Endothelial cell of umbilical vein (primary cell): ENCODE measurements around the gene GNL2.

Source experiments
- EZH2 ChIP-seq: IDR thresholded peaks from 2 replicates; pipeline ENCODE4 v1.6.1; 2012; ENCODE audit warnings: borderline replicate concordance, low read depth, mild to moderate bottlenecking, moderate library complexity, low read length, inconsistent platforms; ENCODE audit not compliant: severe bottlenecking
- JUN ChIP-seq: IDR thresholded peaks from 2 replicates; pipeline ENCODE4 v1.6.1; 2011; ENCODE audit warnings: borderline replicate concordance, low read depth; ENCODE audit not compliant: insufficient read length, insufficient read depth
- MYC ChIP-seq: IDR thresholded peaks from one replicate; pipeline ENCODE4 v1.6.1; 2011; ENCODE audit warnings: mild to moderate bottlenecking, low read depth, low read length
- POLR2A ChIP-seq: IDR thresholded peaks from 2 replicates; pipeline ENCODE4 v1.6.1; 2012; ENCODE audit warnings: low read depth, mild to moderate bottlenecking, control low read depth, low read length
- POLR2AphosphoS5 ChIP-seq: IDR thresholded peaks from 2 replicates; pipeline ENCODE4 v1.6.1; 2012; ENCODE audit warnings: low read depth, mild to moderate bottlenecking, control low read depth, low read length, moderate library complexity; ENCODE audit not compliant: insufficient read depth
- TF ChIP-seq, protein P1 (sequence below), 2 donors: IDR thresholded peaks; 1 replicate in 1 of 2; 2 replicates in 1 of 2; pipeline ENCODE4 v1.5.1; 2011; ENCODE audit warnings: low read length in 2 of 2, mild to moderate bottlenecking in 2 of 2, moderate library complexity in 2 of 2, control low read depth in 1 of 2, inconsistent platforms in 1 of 2, low read depth in 1 of 2; ENCODE audit not compliant: insufficient read depth in 1 of 2; ENCODE audit errors: extremely low read depth in 1 of 2
- TF ChIP-seq, protein P2 (sequence below): IDR thresholded peaks from 2 replicates; pipeline ENCODE4 v1.6.1; 2011; ENCODE audit not compliant: insufficient read depth, insufficient read length

DNA sequence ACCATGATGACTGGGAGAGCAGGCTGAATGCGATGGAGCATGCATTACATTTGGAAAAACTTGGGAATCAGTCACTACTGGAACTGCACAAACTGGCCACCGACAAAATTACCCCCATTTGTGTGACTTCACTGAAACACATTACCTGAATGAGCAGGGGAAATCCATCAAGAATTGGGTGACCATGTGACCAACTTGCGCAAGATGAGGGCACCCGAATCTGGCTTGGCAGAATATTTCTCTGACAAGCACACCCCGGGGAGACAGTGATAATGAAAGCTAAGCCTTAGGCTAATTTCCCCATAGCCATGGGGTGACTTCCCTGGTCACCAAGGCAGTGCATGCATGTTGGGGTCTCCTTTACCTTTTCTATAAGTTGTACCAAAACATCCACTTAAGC is 50.7 kb downstream of the GNL2 start:
- TF ChIP-seq, protein P1, sequence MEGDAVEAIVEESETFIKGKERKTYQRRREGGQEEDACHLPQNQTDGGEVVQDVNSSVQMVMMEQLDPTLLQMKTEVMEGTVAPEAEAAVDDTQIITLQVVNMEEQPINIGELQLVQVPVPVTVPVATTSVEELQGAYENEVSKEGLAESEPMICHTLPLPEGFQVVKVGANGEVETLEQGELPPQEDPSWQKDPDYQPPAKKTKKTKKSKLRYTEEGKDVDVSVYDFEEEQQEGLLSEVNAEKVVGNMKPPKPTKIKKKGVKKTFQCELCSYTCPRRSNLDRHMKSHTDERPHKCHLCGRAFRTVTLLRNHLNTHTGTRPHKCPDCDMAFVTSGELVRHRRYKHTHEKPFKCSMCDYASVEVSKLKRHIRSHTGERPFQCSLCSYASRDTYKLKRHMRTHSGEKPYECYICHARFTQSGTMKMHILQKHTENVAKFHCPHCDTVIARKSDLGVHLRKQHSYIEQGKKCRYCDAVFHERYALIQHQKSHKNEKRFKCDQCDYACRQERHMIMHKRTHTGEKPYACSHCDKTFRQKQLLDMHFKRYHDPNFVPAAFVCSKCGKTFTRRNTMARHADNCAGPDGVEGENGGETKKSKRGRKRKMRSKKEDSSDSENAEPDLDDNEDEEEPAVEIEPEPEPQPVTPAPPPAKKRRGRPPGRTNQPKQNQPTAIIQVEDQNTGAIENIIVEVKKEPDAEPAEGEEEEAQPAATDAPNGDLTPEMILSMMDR (IDR thresholded peaks at IDR 0.05; ENCODE audit: extremely low read depth in 1 of 2, insufficient read depth in 1 of 2, low read depth in 1 of 2, low read length in 2 of 2) = no peak
- TF ChIP-seq POLR2A (no peak), POLR2AphosphoS5 (no peak), EZH2 (no peak), MYC (no peak), JUN (no peak)
- TF ChIP-seq, protein P2, sequence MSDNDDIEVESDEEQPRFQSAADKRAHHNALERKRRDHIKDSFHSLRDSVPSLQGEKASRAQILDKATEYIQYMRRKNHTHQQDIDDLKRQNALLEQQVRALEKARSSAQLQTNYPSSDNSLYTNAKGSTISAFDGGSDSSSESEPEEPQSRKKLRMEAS = no peak
